ENCODE results near the gene ANKHD1.

Gene ANKHD1, protein sequence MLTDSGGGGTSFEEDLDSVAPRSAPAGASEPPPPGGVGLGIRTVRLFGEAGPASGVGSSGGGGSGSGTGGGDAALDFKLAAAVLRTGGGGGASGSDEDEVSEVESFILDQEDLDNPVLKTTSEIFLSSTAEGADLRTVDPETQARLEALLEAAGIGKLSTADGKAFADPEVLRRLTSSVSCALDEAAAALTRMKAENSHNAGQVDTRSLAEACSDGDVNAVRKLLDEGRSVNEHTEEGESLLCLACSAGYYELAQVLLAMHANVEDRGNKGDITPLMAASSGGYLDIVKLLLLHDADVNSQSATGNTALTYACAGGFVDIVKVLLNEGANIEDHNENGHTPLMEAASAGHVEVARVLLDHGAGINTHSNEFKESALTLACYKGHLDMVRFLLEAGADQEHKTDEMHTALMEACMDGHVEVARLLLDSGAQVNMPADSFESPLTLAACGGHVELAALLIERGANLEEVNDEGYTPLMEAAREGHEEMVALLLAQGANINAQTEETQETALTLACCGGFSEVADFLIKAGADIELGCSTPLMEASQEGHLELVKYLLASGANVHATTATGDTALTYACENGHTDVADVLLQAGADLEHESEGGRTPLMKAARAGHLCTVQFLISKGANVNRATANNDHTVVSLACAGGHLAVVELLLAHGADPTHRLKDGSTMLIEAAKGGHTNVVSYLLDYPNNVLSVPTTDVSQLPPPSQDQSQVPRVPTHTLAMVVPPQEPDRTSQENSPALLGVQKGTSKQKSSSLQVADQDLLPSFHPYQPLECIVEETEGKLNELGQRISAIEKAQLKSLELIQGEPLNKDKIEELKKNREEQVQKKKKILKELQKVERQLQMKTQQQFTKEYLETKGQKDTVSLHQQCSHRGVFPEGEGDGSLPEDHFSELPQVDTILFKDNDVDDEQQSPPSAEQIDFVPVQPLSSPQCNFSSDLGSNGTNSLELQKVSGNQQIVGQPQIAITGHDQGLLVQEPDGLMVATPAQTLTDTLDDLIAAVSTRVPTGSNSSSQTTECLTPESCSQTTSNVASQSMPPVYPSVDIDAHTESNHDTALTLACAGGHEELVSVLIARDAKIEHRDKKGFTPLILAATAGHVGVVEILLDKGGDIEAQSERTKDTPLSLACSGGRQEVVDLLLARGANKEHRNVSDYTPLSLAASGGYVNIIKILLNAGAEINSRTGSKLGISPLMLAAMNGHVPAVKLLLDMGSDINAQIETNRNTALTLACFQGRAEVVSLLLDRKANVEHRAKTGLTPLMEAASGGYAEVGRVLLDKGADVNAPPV (N-terminal part only)

DNA sequence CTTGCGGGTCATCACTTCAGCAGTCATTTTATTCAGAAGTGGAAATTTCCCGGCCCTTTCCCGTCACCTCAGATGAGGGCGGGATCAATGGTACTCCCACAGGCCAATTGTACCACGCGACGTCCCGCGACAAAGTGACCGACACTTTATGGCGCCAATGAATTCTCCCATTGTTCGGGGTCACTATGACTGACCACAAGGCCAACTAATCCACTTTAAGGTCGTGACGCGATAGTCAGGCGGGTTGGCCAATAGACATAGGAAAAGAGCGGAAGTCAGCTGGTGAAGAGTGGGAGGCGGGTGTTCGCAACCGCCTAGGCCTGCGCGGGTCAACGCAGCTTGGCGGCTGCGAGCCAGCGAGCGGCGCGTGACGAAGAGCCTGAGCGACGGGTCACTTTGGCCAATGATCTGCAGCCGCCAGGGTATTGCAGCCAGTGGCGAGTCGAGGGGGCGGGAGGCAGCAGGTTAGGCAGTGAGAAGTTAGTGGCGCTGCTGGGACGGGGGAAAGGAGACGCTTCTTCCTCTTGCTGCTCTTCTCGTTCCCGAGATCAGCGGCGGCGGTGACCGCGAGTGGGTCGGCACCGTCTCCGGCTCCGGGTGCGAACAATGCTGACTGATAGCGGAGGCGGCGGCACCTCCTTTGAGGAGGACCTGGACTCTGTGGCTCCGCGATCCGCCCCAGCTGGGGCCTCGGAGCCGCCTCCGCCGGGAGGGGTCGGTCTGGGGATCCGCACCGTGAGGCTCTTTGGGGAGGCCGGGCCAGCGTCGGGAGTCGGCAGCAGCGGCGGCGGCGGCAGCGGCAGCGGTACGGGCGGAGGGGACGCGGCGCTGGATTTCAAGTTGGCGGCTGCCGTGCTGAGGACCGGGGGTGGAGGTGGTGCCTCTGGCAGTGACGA, at the start of gene ANKHD1:
TSS of gene ANKHD1 (plus strand) at position 472 of the 896 bp plus-strand sequence. CDS start at position 607, 135 bp downstream.
- peak; percentile 99 for DNase-seq

DNA sequence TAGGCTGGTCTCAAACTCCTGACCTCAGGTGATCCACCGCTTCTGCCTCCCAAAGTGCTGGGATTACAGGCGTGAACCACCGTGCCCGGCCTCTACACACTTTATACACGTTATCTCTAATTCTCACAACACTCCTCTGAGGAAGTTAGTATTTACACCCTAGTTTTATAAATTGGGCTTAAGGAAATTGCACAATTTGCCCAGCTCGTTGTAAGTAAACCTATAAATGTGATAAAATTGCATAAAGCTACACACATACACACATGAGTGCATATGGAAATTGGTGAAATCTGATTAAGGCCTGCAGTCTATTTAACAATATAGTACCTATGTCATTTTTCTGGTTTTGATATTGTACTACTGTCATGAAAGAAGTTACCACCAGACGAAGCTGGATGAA, 46.1 kb upstream of the ANKHD1 start:
- DNase-seq: no peak

DNA sequence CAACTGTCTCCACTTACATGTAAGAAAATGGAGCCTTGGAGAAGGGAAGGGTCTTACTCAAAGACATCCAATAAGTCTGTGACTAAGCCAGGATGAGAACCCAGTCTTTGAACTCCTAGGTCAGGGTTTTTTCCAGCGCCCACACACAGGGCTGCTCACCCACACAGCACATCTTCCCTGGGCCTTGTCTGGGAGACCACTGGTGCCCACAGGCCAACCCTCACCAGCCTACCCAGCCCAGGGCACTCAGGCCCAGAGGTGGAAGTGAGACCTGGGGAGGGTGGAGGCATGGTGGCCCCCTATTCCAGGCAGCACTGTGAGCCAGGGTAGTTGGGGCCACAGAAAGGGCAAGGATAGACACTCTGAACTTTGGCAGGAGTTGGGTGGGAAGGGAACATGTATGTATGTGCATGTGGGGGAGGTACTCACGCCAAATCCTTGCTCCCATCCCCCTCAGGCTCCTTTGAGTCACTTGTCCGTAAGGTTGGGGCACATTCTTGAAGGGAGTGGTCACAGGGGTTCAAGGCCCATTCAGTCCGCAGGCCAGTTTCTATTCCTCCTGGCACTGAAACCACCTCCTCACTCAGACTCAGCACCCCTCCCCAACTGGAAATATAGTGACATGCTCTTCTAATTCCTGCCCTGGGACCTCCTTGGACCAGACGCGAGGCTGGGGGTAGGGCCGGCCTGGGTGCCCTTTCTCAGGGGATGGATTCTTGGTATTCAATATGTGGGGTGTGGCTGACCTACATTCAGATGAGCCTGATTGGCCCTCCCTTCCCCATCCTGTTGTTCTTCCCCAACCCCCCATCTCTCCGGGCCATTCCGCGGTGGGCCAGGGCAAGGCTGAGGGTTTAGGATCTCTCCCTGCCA, 44.5 kb upstream of the ANKHD1 start:
- DNase-seq: no peak

GRCh38 chr5:140357726-140358093, 43.9 kb upstream of the ANKHD1 start:
- peak; percentile 71 for DNase-seq

DNA sequence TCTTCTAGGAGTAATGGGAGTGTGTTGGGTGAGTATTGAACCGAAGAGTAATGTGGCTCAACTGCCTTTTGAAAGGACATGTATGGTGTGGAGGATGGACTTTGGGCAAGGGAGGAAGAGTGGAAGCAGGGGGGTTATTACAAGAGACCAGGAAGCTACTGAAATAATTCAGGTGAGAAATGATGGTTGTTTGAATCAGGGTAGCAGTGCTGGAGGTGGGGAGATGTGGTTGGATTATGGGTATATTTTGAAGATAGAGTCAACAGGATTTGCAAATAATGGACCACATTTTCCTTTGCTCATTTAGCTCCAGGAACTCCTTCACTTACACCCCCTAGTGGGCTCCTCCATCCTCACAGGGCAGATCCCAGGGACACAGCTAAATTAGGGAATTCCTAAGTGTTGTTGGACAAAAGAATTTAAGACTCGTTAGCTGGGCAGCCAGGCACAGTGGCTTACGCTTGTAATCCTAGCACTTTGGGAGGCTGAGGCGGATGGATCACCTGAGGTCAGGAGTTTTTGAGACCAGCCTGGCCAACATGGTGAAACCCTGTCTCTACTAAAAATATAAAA, 42.8 kb upstream of the ANKHD1 start:
- no peak for DNase-seq

DNA sequence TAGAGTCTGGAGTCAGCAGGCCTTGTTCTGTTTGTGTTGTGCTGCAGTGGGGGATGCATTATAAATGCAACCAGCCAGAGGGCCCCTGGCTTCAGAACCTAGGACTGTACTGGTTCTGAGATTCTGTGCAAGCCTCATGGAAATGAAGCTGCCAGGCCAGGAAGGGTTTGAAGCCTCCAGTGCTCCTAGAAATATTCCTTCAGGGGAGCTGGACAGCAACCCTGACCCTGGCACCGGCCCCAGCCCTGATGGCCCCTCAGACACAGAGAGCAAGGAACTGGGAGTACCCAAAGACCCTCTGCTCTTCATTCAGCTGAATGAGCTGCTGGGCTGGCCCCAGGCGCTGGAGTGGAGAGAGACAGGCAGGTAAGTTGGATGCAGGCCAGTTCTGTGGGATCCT, 41.5 kb upstream of the ANKHD1 start, which contains the start of gene SLC4A9:
TSS of gene SLC4A9 (plus strand) at position 94 of the 400 bp plus-strand sequence. CDS start at position 137, 43 bp downstream.
- DNase-seq: no peak

- DNase-seq: no peak
Measured at GRCh38 chr5:140360681-140361479, 40.8 kb upstream of the ANKHD1 start.

DNA sequence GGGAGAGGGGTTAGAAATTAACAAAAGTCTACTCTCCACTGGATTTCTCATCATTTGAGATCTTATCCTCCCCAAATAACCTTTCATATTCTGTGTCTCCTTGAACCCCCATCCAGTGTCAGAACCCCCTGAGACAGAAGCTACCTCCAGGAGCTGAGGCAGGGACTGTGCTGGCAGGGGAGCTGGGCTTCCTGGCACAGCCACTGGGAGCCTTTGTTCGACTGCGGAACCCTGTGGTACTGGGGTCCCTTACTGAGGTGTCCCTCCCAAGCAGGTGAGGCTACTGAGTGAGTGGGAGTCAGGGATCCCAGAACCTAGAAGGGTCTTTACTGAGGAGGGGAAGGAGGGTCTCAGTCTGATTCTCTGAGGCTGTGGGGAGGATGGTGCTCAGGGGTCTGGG, 39.7 kb upstream of the ANKHD1 start:
- no peak for DNase-seq

GRCh38 chr5:140362311-140362710, 39.3 kb upstream of the ANKHD1 start:
- no peak for DNase-seq

DNA sequence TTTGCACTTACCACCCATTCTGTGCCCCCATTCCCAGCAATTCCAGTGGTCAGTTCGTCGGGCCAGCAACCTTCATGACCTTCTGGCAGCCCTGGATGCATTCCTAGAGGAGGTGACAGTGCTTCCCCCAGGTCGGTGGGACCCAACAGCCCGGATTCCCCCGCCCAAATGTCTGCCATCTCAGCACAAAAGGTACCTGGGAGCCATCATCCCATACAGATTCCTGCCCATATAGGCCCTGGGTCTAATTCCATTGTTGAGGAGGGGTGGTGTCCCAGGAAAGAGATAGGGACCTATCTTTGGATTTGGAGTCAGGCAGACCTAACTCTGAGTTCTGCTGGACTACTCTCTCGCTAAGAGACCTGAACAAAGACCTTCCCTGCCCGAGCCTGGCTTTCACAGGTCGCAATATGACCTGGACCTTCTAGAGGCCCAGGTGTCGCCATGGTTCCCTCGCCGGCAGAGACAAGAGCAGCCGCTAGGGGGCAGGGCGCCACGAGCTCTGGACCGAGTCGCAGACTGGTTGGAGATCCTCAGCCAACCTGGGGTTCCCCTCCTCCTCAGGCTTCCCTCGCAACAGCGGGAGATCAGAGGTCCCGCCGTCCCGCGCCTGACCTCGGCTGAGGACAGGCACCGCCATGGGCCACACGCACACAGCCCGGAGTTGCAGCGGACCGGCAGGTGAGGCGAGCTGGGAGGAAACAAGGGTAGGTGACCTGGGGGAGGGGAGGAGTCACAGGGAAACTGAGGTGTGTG, 38.6 kb upstream of the ANKHD1 start:
- no peak for DNase-seq

DNA sequence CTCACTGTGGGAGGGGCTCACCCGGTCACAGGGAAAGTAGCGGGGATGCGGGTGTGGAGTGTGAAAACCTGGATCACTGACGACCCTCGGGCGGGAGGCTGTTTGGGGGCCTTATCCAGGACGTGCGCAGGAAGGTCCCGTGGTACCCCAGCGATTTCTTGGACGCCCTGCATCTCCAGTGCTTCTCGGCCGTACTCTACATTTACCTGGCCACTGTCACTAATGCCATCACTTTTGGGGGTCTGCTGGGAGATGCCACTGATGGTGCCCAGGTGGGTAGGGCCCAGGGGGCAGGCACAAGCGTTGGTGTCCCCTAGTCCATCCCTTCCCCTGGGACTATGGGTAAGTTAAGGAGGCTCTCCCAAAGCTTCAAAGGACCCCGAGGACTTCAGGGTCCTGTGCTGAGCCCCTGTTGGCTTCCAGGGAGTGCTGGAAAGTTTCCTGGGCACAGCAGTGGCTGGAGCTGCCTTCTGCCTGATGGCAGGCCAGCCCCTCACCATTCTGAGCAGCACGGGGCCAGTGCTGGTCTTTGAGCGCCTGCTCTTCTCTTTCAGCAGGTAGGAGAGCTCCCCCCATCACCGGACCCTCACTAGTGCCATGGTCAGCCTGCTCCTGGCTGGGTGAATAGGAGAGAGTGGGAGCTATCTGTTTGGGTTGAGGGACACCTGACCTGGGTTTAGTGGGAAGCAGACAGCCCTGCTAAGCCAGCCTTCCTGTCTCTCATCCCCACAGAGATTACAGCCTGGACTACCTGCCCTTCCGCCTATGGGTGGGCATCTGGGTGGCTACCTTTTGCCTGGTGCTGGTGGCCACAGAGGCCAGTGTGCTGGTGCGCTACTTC, 37.8 kb upstream of the ANKHD1 start:
- DNase-seq: no peak

GRCh38 chr5:140364472-140364765, 37.2 kb upstream of the ANKHD1 start:
- no peak for DNase-seq

- DNase-seq: no peak
Measured at GRCh38 chr5:140365282-140365681, 36.4 kb upstream of the ANKHD1 start.

DNA sequence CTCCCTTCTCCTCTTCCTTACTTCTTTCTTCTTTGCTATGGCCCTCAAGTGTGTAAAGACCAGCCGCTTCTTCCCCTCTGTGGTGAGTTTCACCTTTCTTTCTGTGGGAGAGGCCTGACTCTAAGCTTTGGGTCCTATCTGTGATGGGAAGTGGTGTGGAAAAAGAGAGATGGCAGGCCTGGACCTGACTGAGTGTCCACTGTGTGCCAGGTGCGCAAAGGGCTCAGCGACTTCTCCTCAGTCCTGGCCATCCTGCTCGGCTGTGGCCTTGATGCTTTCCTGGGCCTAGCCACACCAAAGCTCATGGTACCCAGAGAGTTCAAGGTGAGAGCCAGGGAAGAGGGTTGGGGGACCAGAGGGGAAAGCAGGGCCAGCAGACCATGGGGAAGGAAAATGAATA, 35.7 kb upstream of the ANKHD1 start:
- DNase-seq: no peak

GRCh38 chr5:140366589-140367255, 34.9 kb upstream of the ANKHD1 start:
- DNase-seq: no peak

DNA sequence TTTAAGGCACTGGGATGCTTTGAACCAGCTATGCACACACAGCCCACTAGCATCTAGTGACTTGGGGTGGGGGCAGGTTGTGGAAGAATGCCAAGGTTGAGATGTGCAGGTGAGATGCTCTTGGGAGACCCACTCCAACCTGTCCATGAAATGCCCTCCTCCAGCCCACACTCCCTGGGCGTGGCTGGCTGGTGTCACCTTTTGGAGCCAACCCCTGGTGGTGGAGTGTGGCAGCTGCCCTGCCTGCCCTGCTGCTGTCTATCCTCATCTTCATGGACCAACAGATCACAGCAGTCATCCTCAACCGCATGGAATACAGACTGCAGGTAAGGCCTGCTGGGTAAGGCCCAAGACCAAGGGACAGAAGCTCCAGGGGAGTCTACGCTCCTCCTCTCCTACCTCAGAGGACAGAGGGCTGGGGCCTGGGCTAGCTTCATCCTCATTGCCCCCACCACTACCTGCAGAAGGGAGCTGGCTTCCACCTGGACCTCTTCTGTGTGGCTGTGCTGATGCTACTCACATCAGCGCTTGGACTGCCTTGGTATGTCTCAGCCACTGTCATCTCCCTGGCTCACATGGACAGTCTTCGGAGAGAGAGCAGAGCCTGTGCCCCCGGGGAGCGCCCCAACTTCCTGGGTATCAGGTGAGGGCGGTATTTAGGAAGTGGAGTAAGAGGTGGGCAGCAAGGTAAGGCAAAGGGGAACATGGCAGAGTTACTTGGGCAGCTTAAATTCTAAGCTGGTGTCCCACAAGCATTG, 34.2 kb upstream of the ANKHD1 start:
- DNase-seq: no peak
